ENCODE measurements around the gene EHMT1.

- TF ChIP-seq HOXB5 (CRISPR knock-in tag; IDR thresholded peaks at IDR 0.05) (no peak), CTCF (IDR thresholded peaks at IDR 0.05) (no peak), POLR2A (IDR thresholded peaks at IDR 0.05; ENCODE audit: low read length) (no peak), PHF8 (IDR thresholded peaks at IDR 0.05; ENCODE audit: borderline replicate concordance, low read depth) (no peak), SREBF2 (IDR thresholded peaks at IDR 0.05) (no peak), CBX8 (IDR thresholded peaks at IDR 0.05) (no peak), ELK1 (IDR thresholded peaks at IDR 0.05; ENCODE audit: low read depth, low read length) (no peak), REST (IDR thresholded peaks at IDR 0.05) (no peak), EP300 (IDR thresholded peaks at IDR 0.05) (no peak), FOXS1 (CRISPR knock-in tag; IDR thresholded peaks at IDR 0.05) (no peak)
Observed at GRCh38 chr9:137721899-137722298, 103.1 kb downstream of the EHMT1 start.

Measured in A549 (cell line).